GM18517 (cell line): ENCODE data around the gene PBX3.
"Not testable (repeated sequence)": the region's sequence is repeated elsewhere in the genome, so short reads cannot be mapped to it uniquely, and the experiment has no call there.

Source experiments
- ATAC-seq: cut with Tn5 transposase; IDR thresholded peaks from one replicate; pipeline ENCODE4 v1.9.1; 2021; ENCODE audit warnings: mild to moderate bottlenecking, moderate library complexity; ENCODE audit not compliant: unreplicated experiment

Gene PBX3

DNA sequence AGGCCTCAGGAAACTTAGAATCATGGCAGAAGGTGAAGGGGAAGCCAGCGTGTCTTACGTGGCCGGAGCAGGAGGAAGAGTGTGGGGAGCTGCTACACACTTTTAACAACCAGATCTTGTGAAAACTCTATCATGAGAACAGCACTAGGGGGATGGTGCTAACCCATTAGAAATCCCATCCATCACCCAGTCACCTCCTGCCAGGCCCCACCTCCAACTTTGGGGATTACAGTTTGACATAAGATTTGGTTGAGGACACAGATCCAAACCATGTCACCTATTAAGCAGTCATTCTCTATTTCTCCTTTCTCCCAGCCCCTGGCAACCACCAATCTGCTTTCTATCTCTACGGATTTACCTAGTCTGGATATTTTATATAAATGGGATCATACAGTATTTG lies 26.9 kb downstream of the PBX3 start:
- no peak for ATAC-seq

DNA sequence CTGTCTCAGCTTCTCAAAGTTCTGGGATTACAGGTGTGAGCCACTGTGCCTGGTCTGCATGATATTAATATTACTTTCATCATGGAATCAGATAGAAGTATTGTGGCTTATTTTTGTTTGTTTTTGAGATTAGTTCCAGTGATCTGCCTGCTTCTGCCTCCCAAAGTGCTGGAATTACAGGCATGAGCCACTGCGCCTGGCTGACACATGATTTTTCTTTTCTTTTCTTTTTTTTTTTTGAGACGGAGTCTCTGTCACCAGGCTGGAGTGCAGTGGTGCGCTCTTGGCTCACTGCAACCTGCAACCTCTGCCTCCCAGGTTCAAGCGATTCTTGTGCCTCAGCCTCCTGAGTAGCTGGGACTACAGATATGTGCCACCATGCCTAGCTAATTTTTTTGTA lies 29.6 kb downstream of the PBX3 start:
- not testable (repeated sequence) for ATAC-seq

DNA sequence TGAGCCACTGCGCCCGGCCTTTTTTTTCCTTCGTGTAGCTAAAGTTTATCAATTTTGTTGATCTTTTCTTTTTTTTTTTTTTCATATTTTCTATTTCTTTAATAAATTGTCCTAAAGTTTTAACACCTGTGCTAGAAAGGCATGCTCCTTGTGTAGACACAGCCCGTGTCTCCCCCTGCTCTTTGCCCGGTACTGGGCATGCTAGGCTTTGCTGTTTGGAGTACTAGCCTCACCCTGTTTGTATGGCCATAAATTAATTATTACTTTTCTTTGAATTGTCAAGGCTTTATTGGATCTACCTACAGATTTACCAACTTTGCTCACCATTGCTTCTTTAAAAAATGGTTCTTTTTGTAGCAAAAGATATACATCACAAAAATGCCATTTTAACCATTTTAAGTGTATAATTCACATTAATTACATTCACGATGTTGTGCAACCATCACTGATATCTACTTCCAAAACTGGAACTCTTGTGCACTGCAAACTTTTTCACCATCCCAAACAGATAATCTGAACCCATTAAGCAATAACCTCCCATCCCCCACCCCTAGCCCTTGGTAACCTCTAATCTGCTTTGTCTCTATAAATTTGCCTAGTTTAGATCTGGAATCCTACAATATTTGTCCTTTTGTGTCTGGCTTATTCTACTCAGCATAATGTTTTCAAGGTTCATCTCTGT lies 31.5 kb downstream of the PBX3 start:
- ATAC-seq, result not testable (repeated sequence)

DNA sequence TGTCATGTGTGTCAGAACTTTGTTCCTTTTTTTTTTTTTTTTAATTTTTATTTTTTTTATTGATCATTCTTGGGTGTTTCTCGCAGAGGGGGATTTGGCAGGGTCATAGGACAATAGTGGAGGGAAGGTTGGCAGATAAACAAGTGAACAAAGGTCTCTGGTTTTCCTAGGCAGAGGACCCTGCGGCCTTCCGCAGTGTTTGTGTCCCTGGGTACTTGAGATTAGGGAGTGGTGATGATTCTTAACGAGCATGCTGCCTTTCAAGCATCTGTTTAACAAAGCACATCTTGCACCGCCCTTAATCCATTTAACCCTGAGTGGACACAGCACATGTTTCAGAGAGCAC lies 32.0 kb downstream of the PBX3 start:
- not testable (repeated sequence) for ATAC-seq

DNA sequence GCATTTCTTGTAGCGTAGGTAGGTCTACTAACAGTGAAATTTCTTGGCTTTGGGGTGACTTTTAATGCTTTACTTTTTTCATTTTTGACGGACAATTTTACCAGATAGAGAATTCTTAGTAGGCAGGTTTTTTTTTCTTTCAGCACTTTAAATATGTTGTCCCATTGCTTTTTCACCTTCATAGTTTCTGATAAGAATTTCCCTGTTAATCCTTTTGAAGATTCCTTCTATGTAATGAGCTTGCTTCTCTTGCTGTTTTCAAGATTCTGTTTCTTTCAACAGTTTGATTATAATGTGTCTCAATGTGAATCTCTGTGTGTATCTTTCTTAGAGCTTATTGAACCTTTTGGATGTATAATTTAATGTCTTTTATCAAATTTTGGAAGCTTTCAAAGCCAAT lies 35.5 kb downstream of the PBX3 start:
- ATAC-seq, result no peak

DNA sequence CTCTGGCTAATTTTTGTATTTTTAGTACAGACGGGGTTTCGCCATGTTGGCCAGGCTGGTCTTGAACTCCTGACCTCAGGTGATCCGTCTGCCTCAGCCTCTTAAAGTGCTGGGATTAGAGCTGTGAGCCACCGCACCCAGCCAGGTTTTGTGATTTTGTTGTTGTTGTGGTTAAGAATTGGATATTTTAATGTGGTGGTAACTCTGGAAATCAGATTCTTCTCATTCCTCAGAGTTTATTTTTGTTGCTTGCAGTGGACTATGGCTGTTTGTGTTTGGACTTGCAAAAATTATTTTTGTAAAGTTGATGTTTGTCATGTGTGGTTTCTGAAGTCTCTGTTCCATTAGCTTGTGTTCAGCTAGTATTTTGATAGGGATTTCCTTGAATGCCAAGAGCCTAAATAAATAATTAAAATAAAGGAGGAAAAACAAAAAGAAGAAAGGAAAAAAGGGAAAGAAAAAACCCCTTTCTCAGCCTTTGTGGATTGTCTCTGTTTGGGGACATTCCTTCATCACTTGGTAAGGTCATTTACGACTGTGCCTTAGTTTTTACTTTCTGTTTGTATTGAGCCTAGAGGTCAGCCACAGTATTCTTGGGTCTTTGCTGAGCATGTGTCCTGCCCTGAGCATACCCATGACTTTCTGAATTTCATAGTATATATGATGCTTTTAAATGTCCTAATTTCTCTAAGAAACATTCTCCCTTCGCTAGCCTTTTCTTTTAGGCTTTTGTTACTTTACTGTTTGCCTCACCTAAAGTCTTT lies 37.3 kb downstream of the PBX3 start:
- no peak for ATAC-seq

DNA sequence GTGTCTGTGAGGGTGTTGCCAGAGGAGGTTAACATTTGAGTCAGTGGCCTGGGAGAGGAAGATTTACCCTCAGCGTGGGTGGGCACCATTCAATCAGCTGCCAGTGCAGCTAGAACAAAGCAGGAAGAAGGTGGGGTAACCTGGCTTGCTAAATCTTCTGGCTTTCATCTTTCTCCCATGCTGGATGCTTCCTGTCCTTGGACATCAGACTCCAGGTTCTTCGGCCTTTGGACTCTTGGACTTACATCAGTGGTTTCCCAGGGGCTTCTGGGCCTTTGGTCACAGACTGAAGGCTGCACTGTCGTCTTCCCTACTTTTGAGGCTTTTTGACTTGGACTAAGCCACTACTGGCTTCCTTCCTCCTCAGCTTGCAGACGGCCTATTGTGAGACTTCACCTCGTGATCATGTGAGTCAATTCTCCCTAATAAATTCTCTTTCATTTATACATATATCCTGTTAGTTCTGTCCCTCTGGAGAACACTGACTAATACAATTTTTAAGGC lies 38.1 kb downstream of the PBX3 start:
- no peak for ATAC-seq

DNA sequence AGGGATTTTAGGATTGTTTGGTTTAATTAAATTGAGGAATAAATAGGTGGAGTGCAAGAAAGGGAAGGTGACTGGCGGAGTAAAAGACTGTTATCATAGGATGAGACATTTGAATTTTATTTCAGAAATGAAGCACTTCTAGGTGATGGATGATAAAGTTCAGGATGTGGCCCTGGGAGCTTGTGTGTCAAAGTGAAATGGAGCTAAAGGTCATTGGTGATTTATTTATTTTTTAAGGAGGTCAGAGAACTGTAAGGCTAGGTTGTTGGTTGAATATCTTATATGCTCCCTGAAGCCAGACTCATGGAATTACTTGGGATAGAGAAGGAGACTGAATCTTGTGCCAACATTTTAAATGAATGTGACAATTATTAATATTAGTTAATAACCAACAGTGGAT lies 40.5 kb downstream of the PBX3 start:
- ATAC-seq, result no peak

DNA sequence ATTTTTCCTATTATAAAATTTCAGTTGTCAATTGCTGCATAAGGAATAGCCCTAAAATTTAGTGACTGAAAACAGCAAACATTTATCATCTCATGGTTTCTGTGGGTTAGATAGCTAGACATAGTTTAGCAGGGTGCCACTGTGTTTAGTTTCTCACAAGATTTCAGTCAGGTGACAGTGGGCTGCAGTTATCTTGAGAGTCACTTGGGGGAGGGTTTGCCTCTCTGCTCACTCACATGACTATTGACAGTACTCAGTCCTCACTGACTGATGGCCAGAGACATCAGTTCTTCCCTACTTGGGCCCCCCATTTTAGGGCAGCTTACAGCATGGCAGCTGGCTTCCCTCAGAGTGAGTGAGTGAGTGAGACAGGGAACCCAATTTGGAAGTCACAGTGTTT lies 42.0 kb downstream of the PBX3 start:
- ATAC-seq, result no peak

DNA sequence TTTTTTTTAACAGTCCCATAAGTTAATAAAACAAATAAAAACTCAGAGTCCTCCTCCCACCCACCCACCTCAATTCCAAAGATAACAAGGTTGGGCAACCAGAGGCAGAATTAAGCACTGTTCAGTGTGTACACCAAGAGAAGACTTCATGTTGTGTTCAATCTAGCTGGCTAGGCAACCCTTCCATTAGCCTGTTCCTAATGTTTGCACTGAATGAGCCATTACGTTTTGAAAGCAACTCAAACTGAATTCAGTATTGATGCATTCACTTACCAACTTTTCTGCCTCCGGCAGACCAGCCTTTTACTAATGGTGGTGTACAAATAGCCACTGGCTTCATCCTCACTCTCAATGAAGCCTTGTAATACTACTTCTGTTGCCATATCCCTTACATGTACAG lies 47.5 kb downstream of the PBX3 start:
- ATAC-seq, result no peak

DNA sequence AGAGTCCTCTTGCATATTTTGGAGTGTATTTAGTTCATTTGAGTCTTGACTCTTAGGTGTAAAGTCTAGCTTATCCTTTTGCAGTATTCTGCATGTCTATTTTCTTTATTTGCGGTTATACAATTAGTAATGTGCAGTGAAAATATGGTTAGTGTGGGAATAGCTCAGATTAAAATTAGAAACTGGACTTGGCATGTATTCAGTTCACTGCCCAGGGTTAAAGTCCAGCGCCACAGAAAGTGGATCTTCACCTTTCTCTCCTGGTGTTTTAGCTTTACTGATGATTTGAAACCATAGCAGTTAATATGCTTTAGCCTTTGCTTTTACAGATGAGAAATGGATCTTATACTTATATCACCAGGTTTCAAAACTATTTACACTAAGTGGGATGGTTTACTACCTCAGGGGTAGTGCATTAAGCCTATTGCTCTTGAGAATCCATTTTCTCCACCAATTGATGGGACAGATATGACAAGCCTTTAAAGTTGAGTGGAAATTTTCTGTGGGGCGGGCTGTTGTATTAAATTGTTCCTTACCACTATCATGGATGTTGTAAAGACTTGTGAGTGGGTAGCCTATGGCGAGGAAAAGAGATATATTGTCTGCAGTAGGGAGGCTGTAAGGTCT lies 48.9 kb downstream of the PBX3 start:
- no peak for ATAC-seq

DNA sequence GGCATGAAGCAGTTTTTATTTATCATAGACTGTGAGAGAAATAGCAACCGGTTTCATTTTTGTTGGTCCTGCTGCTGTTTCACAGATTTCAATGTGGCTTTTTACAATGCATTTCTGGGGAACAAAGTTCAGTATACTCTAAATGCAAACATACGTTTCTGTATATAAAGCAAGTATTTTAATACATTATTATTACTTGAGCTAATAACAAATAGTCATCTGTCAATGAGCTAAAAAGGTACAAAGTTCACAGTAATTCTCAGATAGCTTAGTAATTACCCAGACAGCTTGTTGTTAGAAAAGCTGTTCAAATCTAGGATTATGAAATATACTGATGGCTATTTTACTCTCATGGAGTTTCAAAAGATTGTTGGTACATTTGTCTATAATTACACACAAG lies 50.8 kb downstream of the PBX3 start:
- no peak for ATAC-seq

DNA sequence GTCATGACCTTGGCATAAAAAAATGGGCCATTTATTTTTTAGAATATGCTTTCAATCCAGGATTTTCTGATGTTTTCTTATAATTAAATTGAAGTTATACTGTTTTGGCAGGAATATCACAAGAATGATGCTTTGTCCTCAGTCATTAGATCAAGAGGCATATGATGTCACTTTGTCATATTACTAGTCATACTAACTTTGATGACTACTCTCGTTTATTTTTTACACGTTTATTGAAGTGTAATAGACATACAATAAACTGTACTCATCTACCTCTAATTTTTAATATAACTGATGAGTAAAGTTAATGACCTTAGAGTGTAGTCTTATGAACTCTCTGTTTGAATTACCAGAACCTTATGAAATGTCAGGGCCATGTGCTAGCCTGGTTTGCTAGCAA lies 56.4 kb downstream of the PBX3 start:
- ATAC-seq, result no peak

DNA sequence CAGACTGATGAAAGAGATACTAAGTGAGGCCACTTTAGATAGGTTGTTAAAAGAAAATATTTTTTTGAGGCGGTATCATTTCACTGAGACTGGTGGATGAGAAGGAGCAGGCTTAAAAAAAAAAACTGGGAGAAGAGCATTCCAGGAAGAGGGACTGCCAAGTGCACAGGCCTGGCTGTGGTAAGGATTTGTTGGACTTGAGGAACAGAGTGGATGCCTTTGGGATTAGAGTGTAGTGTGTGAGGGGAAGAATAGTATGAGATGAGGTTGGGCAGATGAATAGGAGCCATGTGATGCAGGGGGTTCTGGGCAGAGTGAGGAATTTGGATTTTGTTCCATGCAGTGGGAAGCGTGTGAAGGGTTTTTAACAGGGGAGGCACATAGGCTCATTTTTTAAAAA lies 57.9 kb downstream of the PBX3 start:
- ATAC-seq, result no peak

DNA sequence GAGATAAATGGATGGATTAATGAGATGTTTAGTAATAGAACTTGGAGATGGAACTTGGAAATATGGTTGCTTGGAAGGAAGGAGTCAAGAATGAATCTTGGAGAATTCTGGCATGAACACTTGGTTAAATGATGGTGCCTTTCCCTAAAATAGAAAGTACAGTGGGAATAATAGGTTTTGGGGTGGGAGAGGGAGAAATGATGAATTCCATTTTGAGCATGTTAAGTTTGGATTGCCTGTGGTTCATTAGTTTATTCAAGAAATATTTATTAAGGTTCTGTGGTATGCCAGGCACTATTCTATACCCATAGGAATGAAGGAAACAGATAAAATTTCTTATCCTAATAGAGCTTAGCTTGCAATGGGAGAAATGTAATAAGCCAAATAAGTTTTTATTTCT lies 58.4 kb downstream of the PBX3 start:
- no peak for ATAC-seq

DNA sequence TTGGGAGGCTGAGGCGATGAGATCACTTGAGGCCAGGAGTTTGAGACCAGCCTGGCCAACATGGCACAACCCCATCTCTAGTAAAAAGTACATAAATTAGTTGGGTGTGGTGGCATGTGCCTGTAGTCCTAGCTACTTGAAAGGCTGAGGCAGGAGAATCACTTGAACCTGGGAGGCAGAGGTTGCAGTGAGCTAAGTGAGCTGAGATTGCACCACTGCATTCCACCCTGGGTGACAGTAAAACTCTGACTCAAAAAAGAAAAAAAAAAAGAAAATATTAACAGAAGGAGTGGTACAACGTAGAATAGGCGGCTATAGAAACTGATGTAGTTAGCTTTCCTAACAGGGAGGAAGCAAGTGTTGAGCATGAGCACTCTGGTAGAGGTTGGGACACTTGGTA lies 59.9 kb downstream of the PBX3 start:
- ATAC-seq, result no peak

DNA sequence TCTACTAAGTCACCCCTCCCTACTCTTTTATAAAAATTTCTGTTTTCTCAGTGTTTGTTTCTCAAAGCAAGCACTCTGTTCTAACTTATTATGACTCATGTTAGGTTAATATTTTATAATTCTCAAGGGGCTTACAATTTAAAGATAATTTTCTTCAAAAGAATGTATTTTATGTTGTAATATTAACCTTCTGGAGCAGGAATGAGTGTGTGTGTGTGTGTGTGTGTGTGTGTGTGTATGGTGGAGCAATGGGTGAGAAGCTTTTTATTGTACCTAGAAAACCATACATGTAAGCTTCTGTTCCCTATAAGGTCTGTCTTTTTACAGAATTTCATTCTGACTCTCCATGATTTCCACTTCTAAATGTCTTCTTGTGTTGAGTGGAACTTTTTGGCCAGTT lies 63.0 kb downstream of the PBX3 start:
- ATAC-seq, result no peak

DNA sequence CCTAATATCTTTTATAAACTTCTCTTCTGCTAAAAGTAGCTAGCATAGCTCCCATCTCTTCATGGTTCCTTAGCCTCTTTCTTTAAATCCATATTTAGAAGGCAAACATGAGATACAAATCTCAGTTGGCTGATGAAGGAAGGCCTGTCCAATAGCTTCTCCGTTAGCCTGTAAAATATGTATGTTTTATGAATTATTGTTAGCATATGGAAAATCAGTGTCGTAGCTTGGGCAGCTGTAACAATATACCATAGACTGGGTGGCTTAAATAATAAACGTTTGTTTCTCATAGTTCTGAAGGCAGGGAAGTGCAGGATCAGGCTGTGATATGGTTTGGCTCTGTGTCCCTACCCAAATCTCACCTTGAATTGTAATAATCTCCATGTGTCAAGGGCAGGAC lies 63.8 kb downstream of the PBX3 start:
- no peak for ATAC-seq

DNA sequence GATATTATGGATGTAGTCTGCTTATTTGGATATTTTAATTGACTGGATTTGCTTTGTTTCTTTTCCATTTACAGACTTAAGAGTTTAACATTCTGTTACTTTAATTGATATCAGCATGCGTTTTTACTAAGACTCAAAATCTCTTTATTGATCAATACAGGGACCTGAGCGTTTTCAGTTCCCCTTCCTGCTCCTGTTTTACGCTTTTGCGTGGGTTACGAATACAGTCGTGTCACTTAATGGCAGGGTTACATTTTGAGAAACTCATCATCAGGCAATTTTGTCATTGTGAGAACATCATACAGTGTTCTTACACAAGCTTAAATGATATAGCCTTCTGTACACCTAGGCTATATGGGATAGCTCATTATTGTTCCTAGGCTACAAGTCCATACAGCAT lies 65.2 kb downstream of the PBX3 start:
- ATAC-seq, result no peak

DNA sequence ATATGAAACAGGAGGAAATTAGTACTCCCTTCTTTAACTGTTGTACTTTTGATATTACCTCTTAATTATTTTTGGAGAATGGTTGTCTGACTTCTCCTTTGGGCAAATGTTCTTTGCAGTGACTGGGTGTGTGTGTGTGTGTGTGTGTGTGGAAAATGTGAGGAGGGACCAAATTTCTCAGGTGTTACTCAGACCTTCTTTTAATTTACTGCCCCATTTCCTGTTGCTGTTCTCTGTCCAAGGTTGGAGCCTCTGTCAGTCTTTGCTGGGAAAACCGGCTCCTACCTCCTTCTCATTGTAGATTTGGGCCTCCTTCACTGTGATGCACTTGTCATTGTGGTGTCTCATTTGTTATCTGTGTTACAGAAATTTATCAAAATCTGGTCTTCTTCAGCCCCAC lies 68.4 kb downstream of the PBX3 start:
- ATAC-seq, result no peak

DNA sequence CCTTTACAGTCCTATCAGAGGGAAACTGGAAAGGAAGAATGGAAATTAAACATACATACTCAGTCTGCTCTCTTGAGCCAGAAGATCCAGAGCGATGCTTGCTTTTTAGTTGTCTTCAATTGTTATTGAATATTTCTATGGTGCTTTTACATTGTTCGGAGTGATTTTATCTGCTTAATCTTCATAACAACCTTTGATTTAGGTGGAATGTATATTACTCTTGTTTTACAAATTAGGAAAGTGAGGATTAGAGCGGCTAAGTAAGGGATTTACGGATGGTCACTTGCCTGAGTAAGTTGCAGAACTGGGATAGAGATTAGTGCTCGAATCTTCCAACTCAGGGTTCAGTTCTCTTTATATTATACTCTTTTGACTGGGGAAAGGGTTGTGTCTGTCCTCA lies 69.1 kb downstream of the PBX3 start:
- no peak for ATAC-seq

DNA sequence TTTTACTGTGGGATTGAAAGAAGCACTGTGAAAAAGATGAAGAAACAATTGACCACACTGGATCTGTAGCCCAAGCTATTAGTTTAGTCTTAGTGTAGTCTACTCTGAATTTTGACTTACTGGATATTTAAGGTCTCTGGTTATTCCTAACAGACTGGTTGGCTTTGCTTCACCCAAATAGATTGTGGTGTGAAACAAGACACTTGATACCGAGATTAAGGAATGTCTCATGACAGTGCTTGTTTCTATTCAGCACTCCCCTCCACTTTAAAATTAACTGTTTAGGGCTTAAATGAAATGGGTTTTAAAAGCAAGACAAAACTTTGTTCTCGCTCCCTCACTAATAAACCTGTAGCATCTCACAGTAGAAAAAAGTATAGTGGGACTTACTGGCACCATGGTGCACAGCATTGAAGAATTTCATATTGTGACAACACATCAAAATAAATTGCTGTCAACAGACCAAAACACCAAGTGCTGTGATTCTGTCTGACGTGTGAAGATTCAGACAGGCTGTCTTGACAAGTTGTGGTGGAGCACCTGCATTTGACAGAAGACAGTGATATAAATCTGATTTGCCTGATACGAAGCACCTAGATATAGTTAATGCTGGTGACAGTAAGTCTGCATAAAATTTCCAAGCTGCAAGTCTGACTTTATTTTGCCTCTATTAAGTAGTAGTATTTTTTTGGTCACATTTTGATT lies 73.1 kb downstream of the PBX3 start:
- ATAC-seq, result no peak
